Stomach (tissue), 9 donors: ENCODE results near the gene NAV2. TPM values are rescaled to one million over a fixed set of nuclear protein-coding genes. Genes with fewer than 3 reads are reported as not detected.

ENCODE experiments used
- DNase-seq, 2 donors: peaks; one replicate each; pipeline versions ENCODE4 v3.0.0 to v3.0.0-alpha.2; 2013 to 2019
- H3K27ac ChIP-seq, 5 donors: fragments of 200-600 bp in 4 of 5; sonication (generic) in 4 of 5; one replicate each; pipeline ENCODE4 v1.5.1; 2013 to 2019; ENCODE audit warnings: mild to moderate bottlenecking in 1 of 5, moderate library complexity in 1 of 5
- H3K27me3 ChIP-seq, 3 donors: fragments of 200-600 bp; sonication (generic); one replicate each; pipeline ENCODE4 v1.5.1; 2017 to 2019; ENCODE audit warnings: mixed run types in 1 of 3
- H3K36me3 ChIP-seq, 4 donors: fragments of 200-600 bp; sonication (generic); 1 replicate in 3 of 4; 2 replicates in 1 of 4; pipeline ENCODE4 v1.5.1; 2016 to 2019
- H3K4me1 ChIP-seq, 4 donors: fragments of 200-600 bp; sonication (generic); one replicate each; pipeline ENCODE4 v1.5.1; 2016 to 2019
- H3K4me3 ChIP-seq, 4 donors: fragments of 200-600 bp; sonication (generic) in 3 of 4; one replicate each; pipeline ENCODE4 v1.5.1; 2016 to 2019; ENCODE audit warnings: mild to moderate bottlenecking in 1 of 4
- H3K9me3 ChIP-seq, 4 donors: fragments of 200-600 bp; sonication (generic); one replicate each; pipeline ENCODE4 v1.5.1; 2016 to 2019
- EP300 ChIP-seq: sonication (generic); formaldehyde crosslinking; IDR thresholded peaks from one replicate; pipeline ENCODE4 v1.6.1; 2017; ENCODE audit warnings: antibody characterized with exemption
- POLR2A ChIP-seq, 4 donors: fragments of 450-650 bp; IDR thresholded peaks; one replicate each; pipeline ENCODE4 v1.6.1; 2016; ENCODE audit warnings: antibody characterized with exemption in 4 of 4, control low read depth in 2 of 4, mild to moderate bottlenecking in 1 of 4, moderate library complexity in 1 of 4
- POLR2AphosphoS5 ChIP-seq, 3 donors: sonication (generic); formaldehyde crosslinking; IDR thresholded peaks; one replicate each; pipeline ENCODE4 v1.6.1; 2016; ENCODE audit warnings: antibody characterized with exemption in 3 of 3
- WGBS, 5 donors: extraction: QIAGEN DNeasy Blood & Tissue Kit in 3 of 5; methylation state at CpG; one replicate each; pipeline versions ENCODE4 v1.1.5 to v1.1.7; 2013 to 2018; 5-methylcytosine and 5-hydroxymethylcytosine counted together
- intact Hi-C: fragments of 100-400 bp; cut with DNase I; formaldehyde crosslinking; loops from one replicate; pipeline ENCODE4 v1.15.1; 2023; ENCODE audit warnings: low total_unique reads
- polyA plus RNA-seq, 3 donors: library from polyadenylated mRNA; stranded (reverse); fragments of 200-250 nt; gene quantifications; one replicate each; pipeline ENCODE4 v1.2.3, GENCODE V29; 2013
- total RNA-seq, 5 donors: library from RNA; depleted of rRNA; stranded (reverse); fragments of >200 nt; gene quantifications; one replicate each; pipeline versions ENCODE4 v1.1.0 to v1.2.3, GENCODE V29; 2014 to 2016
- TF ChIP-seq, protein P1 (sequence below), 7 experiments: fragments of 450-650 bp in 4 of 7; fragments of 200-600 bp in 3 of 7; sonication (generic) in 3 of 7; IDR thresholded peaks; one replicate each; pipeline ENCODE4 v1.5.1; 2016 to 2019; ENCODE audit warnings: antibody characterized with exemption in 7 of 7, control low read depth in 2 of 7, mild to moderate bottlenecking in 1 of 7
- donor health status: healthy with polysubstance abuse.
- donor health status: Bipolar disorder and iron deficiency.
- donor health status: healthy.

NAV2 gene
- total and polyA plus RNA-seq, 8 donors: 1.8 to 92.4 (median 7.9) TPM

DNA sequence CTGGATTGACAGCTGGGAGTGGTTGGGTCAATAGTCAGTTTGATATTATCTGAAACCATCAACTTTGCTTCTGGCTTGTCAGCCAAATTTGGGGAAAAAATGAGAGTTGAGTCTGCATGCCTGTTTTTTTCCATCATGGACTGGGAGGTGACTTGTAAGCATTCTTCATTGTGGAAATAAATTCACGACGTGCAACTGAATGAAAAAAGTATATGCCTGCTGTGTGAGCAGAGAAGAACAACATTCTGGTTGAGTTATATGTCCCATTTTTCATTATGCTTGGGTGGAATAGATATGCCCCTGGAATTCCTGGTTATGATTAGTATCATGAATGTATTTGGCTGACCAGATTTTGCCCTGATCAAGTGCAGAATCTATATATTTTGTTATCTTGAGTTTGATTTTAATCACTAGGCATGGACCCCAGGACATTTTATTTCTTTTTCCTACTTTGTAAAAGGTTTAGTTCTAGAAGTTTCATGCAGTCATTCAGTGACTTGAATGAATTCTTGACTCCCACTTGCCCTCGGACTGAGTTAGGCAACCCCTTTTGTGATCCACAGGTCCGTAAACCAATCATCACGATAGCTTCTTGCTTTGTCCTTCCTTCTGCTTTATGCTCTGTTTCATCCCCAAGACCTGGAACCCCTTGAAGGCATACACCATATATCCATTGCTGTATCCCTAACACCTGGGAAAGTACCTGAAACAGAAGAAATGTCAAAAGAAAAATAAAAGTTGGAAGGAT lies 205.8 kb downstream of the NAV2 start:
- WGBS, 5 donors: 84 to 97% (median 93%) methylated on average over 5 of the region's 5 CpGs
- DNase-seq: no peak
- Histone ChIP-seq H3K9me3 (no peaks in the 10 kb centered on the region), H3K27ac (peak overlapping the region in 2 of 5 donors; percentile 50 to 54), H3K27me3 (no peaks in the 10 kb centered on the region), H3K36me3 (peaks cover 0 to 11% (median 7%) of the 10 kb centered on the region in 4 donors), H3K4me3 (no peak overlapping the region), H3K4me1 (peaks cover 8 to 33% (median 19%) of the 10 kb centered on the region in 4 donors)
- TF ChIP-seq POLR2A (IDR thresholded peaks at IDR 0.05) (no peak), POLR2AphosphoS5 (IDR thresholded peaks at IDR 0.05) (no peak), EP300 (no peak)
- TF ChIP-seq, protein P1, sequence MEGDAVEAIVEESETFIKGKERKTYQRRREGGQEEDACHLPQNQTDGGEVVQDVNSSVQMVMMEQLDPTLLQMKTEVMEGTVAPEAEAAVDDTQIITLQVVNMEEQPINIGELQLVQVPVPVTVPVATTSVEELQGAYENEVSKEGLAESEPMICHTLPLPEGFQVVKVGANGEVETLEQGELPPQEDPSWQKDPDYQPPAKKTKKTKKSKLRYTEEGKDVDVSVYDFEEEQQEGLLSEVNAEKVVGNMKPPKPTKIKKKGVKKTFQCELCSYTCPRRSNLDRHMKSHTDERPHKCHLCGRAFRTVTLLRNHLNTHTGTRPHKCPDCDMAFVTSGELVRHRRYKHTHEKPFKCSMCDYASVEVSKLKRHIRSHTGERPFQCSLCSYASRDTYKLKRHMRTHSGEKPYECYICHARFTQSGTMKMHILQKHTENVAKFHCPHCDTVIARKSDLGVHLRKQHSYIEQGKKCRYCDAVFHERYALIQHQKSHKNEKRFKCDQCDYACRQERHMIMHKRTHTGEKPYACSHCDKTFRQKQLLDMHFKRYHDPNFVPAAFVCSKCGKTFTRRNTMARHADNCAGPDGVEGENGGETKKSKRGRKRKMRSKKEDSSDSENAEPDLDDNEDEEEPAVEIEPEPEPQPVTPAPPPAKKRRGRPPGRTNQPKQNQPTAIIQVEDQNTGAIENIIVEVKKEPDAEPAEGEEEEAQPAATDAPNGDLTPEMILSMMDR (IDR thresholded peaks at IDR 0.05): no peak
- intact Hi-C loops: no loop called here

DNA sequence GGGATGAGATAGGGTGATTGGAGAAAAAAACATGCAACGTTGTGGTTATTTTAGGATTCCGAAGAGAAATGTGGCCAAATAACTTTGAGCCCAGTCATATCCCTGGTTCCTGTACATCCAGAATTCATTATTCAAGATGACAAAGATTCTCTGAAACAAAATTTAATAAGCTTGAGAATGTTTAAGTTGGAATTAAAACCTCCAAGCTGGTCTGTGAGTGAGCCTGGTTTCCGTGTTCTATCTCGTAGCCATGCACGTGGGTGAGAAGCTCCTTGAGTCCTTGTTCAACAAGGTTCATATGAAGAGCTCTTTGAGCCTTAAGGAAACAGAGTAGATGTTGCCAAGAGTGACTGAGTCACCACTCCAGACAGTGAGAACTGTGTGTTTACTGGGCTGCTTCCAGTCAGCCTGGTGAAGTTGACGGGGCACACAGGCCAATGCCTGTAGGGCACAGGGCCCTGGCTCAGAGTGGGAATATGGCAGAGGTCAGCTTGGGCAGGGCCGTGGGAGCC lies 206.5 kb downstream of the NAV2 start:
- peak overlapping the region in 4 of 5 donors; percentile 14 to 55 (median 52) for H3K27ac ChIP-seq
- intact Hi-C loops: no loop called here

DNA sequence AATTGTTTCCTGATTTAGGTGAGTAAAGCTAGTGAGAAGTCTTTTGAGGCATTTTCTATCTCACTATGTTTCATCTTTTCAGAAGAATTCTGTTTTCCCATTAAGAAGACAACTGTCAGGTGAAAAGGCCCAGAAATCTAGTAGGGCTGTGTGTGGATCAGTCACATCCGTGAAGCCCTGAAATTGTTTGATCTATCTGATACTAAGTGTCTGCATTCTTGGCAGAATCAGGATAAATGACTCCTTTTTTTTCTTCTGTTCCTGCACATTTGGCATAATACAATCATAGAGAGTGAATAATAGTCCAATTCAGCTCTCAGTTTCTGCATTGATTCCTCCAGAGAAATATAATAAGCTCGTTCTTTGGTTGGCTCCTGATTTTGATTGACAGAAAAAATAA lies 208.3 kb downstream of the NAV2 start:
- TF ChIP-seq POLR2A (IDR thresholded peaks at IDR 0.05) (no peak), POLR2AphosphoS5 (IDR thresholded peaks at IDR 0.05) (no peak), EP300 (no peak)
- TF ChIP-seq, protein P1 (IDR thresholded peaks at IDR 0.05): no peak
- intact Hi-C loops: no loop called here
- Histone ChIP-seq H3K9me3 (no peaks in the 10 kb centered on the region), H3K4me1 (peaks cover 6 to 25% (median 15%) of the 10 kb centered on the region in 4 donors), H3K27ac (no peak overlapping the region), H3K4me3 (no peak overlapping the region), H3K36me3 (peaks cover 0 to 11% (median 7%) of the 10 kb centered on the region in 4 donors), H3K27me3 (no peaks in the 10 kb centered on the region)
- 76 to 86% (median 81%) methylated on average over 2 of the region's 2 CpGs for WGBS, 5 donors
- no peak for DNase-seq

More for the DNA sequence above, 206.5 kb downstream of the NAV2 start:
- no peaks in the 10 kb centered on the region for H3K9me3 ChIP-seq
- H3K4me1 ChIP-seq: peaks cover 6 to 27% (median 15%) of the 10 kb centered on the region in 4 donors
- WGBS, 5 donors: 48 to 63% (median 57%) methylated on average over 7 of the region's 7 CpGs
- H3K4me3 ChIP-seq: no peak overlapping the region
- TF ChIP-seq POLR2AphosphoS5 (IDR thresholded peaks at IDR 0.05) (peak; percentile 13 to 86 (median 65)), POLR2A (IDR thresholded peaks at IDR 0.05) (no peak), EP300 (no peak)
- TF ChIP-seq, protein P1 (IDR thresholded peaks at IDR 0.05): no peak
- DNase-seq: peak in 1 of 2 donors; percentile 65
- no peaks in the 10 kb centered on the region for H3K27me3 ChIP-seq
- H3K36me3 ChIP-seq: peaks cover 0 to 11% (median 7%) of the 10 kb centered on the region in 4 donors

DNA sequence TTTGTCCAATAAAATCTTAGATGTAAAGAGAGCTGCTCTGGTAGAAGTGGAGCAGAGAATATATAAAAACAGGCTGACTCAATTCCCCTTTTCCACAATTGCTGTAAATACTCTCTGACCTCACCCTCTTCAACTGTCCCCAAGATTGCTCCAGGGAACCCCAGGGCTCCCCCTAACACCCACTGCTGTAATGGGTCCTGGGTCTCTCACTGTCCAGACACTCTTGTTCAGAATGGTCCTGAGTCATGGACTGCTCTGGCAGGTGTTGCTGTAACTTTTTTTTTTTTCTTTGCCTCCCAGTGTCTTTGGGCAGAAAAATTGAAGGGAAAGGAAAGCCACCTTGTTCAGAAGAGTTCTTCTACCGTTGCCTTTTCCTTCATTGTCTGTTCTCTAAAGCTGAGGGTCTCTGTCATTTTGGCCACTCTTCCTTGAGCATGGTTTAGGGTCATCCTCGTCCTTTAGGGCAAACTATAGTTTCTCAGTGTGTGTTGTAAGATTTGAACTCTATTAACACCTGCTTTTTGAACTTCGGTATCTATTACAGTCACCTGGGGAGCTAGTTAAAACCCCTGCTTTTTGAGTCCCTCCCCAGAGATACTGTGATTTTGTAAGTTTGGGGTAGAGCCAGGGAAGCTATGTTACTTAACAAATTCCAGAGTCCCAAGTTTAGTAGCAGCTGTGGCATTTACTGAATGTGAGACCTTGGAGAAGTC lies 209.5 kb downstream of the NAV2 start:
- intact Hi-C loops: no loop called here
- Histone ChIP-seq H3K27me3 (no peaks in the 10 kb centered on the region), H3K4me3 (no peak overlapping the region), H3K27ac (no peak overlapping the region), H3K9me3 (no peaks in the 10 kb centered on the region), H3K36me3 (peaks cover 0 to 9% (median 5%) of the 10 kb centered on the region in 4 donors), H3K4me1 (peaks cover 6 to 28% (median 20%) of the 10 kb centered on the region in 4 donors)
- TF ChIP-seq, protein P1 (IDR thresholded peaks at IDR 0.05): no peak
- TF ChIP-seq POLR2AphosphoS5 (IDR thresholded peaks at IDR 0.05) (no peak), POLR2A (IDR thresholded peaks at IDR 0.05) (no peak), EP300 (no peak)
- no peak for DNase-seq
- 86 to 96% (median 93%) methylated on average over 3 of the region's 3 CpGs for WGBS, 5 donors
